ENCODE results near the gene GSTT2B. TPM values are rescaled to one million over a fixed set of nuclear protein-coding genes. Genes with fewer than 3 reads are reported as not detected.

GSTT2B gene
- total and polyA plus RNA-seq, 2 donors (not counting 3 experiments of a cell fraction or from before 2014, with no cell fraction given): 33.6 to 36.1 TPM

- H3K79me2 ChIP-seq (ENCODE audit: control insufficient read depth, insufficient read depth, low read length): no peaks in the 10 kb centered on the region
- intact Hi-C loops (cut with micrococcal nuclease) (no loop called here), dilution Hi-C loops (cut with MboI; ENCODE audit: extremely low pct_ligation_motif_present, low sequenced_read_pairs) (no loop called here)
- DNase-seq (ENCODE audit: low read depth, low spot score) (no peak), FAIRE-seq (no peak)
- H3K4me3 ChIP-seq (replicated peaks in 1 of 3; ENCODE audit: insufficient read depth in 1 of 3, low read depth in 1 of 3, low read length in 3 of 3): no peak overlapping the region
- H3K9me3 ChIP-seq (replicated peaks; ENCODE audit: control insufficient read depth, insufficient read depth, low read length): no peaks in the 10 kb centered on the region
- no peak overlapping the region for H2AFZ ChIP-seq (ENCODE audit: low read depth, low read length)
- no peak overlapping the region for H3K9ac ChIP-seq (replicated peaks; ENCODE audit: extremely low read depth, insufficient read depth, low read length)
- no peak overlapping the region for H3K4me2 ChIP-seq (ENCODE audit: insufficient read depth, low read length)
- H3K4me1 ChIP-seq (ENCODE audit: control insufficient read depth, extremely low read depth, insufficient read depth, low read length): no peaks in the 10 kb centered on the region
- no peak overlapping the region for H3K27ac ChIP-seq (ENCODE audit: insufficient read depth, low read depth, low read length)
- ChIA-PET CTCF (interaction anchor here (1.0 to 1.3 kb wide), 2 partner anchors 143 to 171 kb away, joined by 3 to 4 read pairs; no protein-coding TSS in a partner anchor), POLR2A (no interaction called here)
- no peaks in the 10 kb centered on the region for H3K9me1 ChIP-seq (replicated peaks; ENCODE audit: control insufficient read depth, extremely low read depth, insufficient read depth, low read length)
- no peak for TF ChIP-seq JUN (IDR thresholded peaks at IDR 0.05; ENCODE audit: borderline replicate concordance, insufficient read depth, insufficient read length, low read depth)
- TF ChIP-seq EZH2 (IDR thresholded peaks at IDR 0.05; ENCODE audit: borderline replicate concordance, low read depth, low read length, severe bottlenecking): no peak
- TF ChIP-seq MAX (IDR thresholded peaks at IDR 0.05; ENCODE audit: insufficient read depth, insufficient read length): no peak
- no peak for TF ChIP-seq POLR2A (IDR thresholded peaks at IDR 0.05; ENCODE audit: low read depth, low read length)
- TF ChIP-seq CTCF (IDR thresholded peaks at IDR 0.05; ENCODE audit: extremely low read depth in 1 of 2, insufficient read depth in 1 of 2, low read depth in 1 of 2, low read length in 2 of 2): no peak
- no peak for TF ChIP-seq FOS (IDR thresholded peaks at IDR 0.05; ENCODE audit: borderline replicate concordance, insufficient read depth, low read length)
- no peak for TF ChIP-seq POLR2AphosphoS5 (IDR thresholded peaks at IDR 0.05; ENCODE audit: insufficient read depth, low read depth, low read length)
- no peak for TF ChIP-seq MYC (IDR thresholded peaks at IDR 0.05; ENCODE audit: low read depth, low read length)
- no peak for TF ChIP-seq GATA2 (IDR thresholded peaks at IDR 0.05; ENCODE audit: insufficient read depth, insufficient read length, low read depth, low read length)
- H3K27me3 ChIP-seq (ENCODE audit: control insufficient read depth in 2 of 2, insufficient read depth in 2 of 2, low read length in 2 of 2): no peaks in the 10 kb centered on the region
- H3K36me3 ChIP-seq (ENCODE audit: control insufficient read depth in 2 of 2, extremely low read depth in 1 of 2, insufficient read depth in 2 of 2, low read length in 2 of 2): no peaks in the 10 kb centered on the region
- no peaks in the 10 kb centered on the region for H4K20me1 ChIP-seq (replicated peaks; ENCODE audit: control insufficient read depth, extremely low read depth, insufficient read depth, low read length)
- BruUV-seq (replicated peaks): no TSS peak
These were observed 42.9 kb upstream of the GSTT2B start for GRCh38 chr22:24003887-24004286.
